AG04450 (cell line): Measurements from ENCODE around the gene MLH3. TPM values are rescaled to one million over a fixed set of nuclear protein-coding genes. Genes with fewer than 3 reads are reported as not detected.

Experiments used
- CTCF ChIA-PET: fragments of 300-600, 350-600 bp; formaldehyde crosslinking; extraction: SDS; loops from one replicate; lab custom pipeline; 2022; ENCODE audit warnings: antibody characterized with exemption, inconsistent platforms; lab: Charles Lee
- POLR2A ChIA-PET: fragments of 350-600 bp; formaldehyde crosslinking; extraction: SDS; loops from one replicate; lab custom pipeline; 2021; ENCODE audit warnings: antibody characterized with exemption, inconsistent platforms; lab: Yijun Ruan, JAX
- DNase-seq: peaks from one replicate; pipeline ENCODE4 v3.0.0-alpha.2; 2011; ENCODE audit warnings: low read depth, low spot score
- H3K27ac ChIP-seq: one replicate; pipeline ENCODE4 v1.5.1; 2012; ENCODE audit warnings: low read depth, low read length, control low read depth
- H3K27me3 ChIP-seq: one replicate; pipeline ENCODE4 v1.6.0; 2012; ENCODE audit warnings: low read length; ENCODE audit not compliant: control insufficient read depth, insufficient read depth
- H3K4me3 ChIP-seq: 2 replicates; pipeline ENCODE4 v1.5.1; 2011; ENCODE audit warnings: mild to moderate bottlenecking, low read depth, low read length, control low read depth
- H3K9me3 ChIP-seq: 2 replicates; pipeline ENCODE4 v1.5.1; 2012; ENCODE audit warnings: low read length; ENCODE audit not compliant: control insufficient read depth, insufficient read depth
- polyA plus RNA-seq: library from polyadenylated mRNA; depleted of rRNA; stranded (reverse); fragments of >200 nt; gene quantifications from 2 replicates; pipeline ENCODE4 v1.2.3, GENCODE V29; 2011
- TF ChIP-seq, protein P1 (sequence below): IDR thresholded peaks from 2 replicates; pipeline ENCODE4 v1.5.1; 2011; ENCODE audit warnings: low read depth, low read length, control low read depth, inconsistent platforms

The MLH3 gene
- polyA plus RNA-seq, 1 experiment = 16.2 TPM

GRCh38 chr14:75047506-75047905 is 3.8 kb downstream of the MLH3 start:
- ChIA-PET CTCF (no interaction called here), POLR2A (no interaction called here)
- Histone ChIP-seq H3K9me3 (no peaks in the 10 kb centered on the region), H3K27ac (no peak overlapping the region), H3K27me3 (no peaks in the 10 kb centered on the region), H3K4me3 (no peak overlapping the region)
- DNase-seq = no peak
- TF ChIP-seq, protein P1, sequence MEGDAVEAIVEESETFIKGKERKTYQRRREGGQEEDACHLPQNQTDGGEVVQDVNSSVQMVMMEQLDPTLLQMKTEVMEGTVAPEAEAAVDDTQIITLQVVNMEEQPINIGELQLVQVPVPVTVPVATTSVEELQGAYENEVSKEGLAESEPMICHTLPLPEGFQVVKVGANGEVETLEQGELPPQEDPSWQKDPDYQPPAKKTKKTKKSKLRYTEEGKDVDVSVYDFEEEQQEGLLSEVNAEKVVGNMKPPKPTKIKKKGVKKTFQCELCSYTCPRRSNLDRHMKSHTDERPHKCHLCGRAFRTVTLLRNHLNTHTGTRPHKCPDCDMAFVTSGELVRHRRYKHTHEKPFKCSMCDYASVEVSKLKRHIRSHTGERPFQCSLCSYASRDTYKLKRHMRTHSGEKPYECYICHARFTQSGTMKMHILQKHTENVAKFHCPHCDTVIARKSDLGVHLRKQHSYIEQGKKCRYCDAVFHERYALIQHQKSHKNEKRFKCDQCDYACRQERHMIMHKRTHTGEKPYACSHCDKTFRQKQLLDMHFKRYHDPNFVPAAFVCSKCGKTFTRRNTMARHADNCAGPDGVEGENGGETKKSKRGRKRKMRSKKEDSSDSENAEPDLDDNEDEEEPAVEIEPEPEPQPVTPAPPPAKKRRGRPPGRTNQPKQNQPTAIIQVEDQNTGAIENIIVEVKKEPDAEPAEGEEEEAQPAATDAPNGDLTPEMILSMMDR = no peak

DNA sequence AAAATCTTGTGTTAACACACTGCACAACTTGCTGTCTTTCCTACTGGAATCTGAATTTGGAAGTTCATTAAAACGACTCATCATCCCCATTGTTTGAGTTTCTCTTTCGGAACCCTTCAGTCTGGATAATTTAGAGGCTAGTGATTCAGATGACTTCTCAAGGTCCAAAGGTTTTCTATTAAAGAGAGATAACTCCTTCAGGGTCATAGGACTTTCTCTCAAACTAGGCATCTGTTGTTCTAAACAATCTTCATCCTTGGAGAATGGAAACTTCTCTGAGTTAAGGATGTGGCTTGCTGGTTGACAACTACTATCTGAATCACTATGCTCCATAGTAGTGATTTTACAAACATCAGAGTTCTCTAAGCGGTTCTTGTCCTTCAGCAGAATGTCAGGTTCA is 4.4 kb downstream of the MLH3 start:
- Histone ChIP-seq H3K27ac (no peak overlapping the region), H3K27me3 (no peaks in the 10 kb centered on the region), H3K9me3 (no peaks in the 10 kb centered on the region), H3K4me3 (no peak overlapping the region)
- no peak for DNase-seq
- ChIA-PET CTCF (no interaction called here), POLR2A (no interaction called here)
- TF ChIP-seq, protein P1 = no peak

GRCh38 chr14:75046275-75046674 is 5.0 kb downstream of the MLH3 start:
- no peak for DNase-seq
- ChIA-PET POLR2A (no interaction called here), CTCF (interaction anchor here (0.7 to 1.8 kb wide), 2 partner anchors 101 to 221 kb away, joined by 4 to 5 read pairs; no protein-coding TSS in a partner anchor)
- Histone ChIP-seq H3K27ac (no peak overlapping the region), H3K4me3 (no peak overlapping the region), H3K27me3 (no peaks in the 10 kb centered on the region), H3K9me3 (no peaks in the 10 kb centered on the region)
- TF ChIP-seq, protein P1 = no peak

- DNase-seq = no peak
- ChIA-PET CTCF (interaction anchor here (0.6 to 1.8 kb wide), 3 partner anchors 44 to 787 kb away, joined by 4 to 9 read pairs (median 5); no protein-coding TSS in a partner anchor), POLR2A (no interaction called here)
- H3K4me3 ChIP-seq = no peak overlapping the region
- no peaks in the 10 kb centered on the region for H3K9me3 ChIP-seq
- H3K27me3 ChIP-seq = no peaks in the 10 kb centered on the region
- TF ChIP-seq, protein P1 = no peak
- H3K27ac ChIP-seq = no peak overlapping the region
Observed at GRCh38 chr14:75044752-75045151, 6.5 kb downstream of the MLH3 start.

GRCh38 chr14:75044322-75044721 is 6.9 kb downstream of the MLH3 start:
- ChIA-PET CTCF (interaction anchor here (0.6 to 1.3 kb wide), 3 partner anchors 44 to 787 kb away, joined by 4 to 9 read pairs (median 6); no protein-coding TSS in a partner anchor), POLR2A (interaction anchor here (0.6 to 0.7 kb wide), 2 partner anchors 21 to 25 kb away, joined by 3 read pairs; partner anchors contain the start of gene ZC2HC1C)
- Histone ChIP-seq H3K9me3 (no peaks in the 10 kb centered on the region), H3K27me3 (no peaks in the 10 kb centered on the region), H3K27ac (no peak overlapping the region), H3K4me3 (no peak overlapping the region)
- no peak for DNase-seq
- TF ChIP-seq, protein P1 = no peak
